Stimulated activated naive CD8-positive, alpha-beta T cell treated with anti-CD3 and anti-CD28 coated beads, Interleukin-15, Interleukin-2, amounts not matched to agents 100 U/mL and 50 U/mL, for 24 hours (primary cell): Measurements from ENCODE around the gene ADAM10.
"Not testable (repeated sequence)": the region's sequence is repeated elsewhere in the genome, so short reads cannot be mapped to it uniquely, and the experiment has no call there.

ENCODE experiments used
- ATAC-seq: fragments of 150-1000 bp; cut with Tn5 transposase; one replicate; pipeline ENCODE4 v1.10.0; 2021
- DNase-seq: peaks from one replicate; pipeline ENCODE4 v3.0.0; 2021

The ADAM10 gene

DNA sequence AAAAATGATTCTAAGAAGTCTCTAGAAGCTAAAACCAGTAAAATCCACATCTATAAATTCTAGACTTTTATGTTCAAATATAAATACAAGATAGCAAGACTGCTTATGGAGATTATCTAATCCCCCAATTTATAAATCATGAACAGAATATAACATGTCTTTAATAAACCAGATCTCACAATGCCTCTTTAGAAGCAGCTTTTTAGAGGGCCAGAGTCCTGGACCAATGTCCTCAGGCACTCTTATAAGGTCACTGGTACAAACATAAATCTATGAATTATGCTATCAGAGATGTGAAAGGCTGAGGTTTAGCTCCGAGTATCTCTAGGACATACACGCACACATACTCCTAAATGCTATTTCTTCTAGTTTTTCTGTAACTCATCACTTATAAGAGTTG, 78.3 kb downstream of the ADAM10 start:
- DNase-seq = no peak
- no peak for ATAC-seq

DNA sequence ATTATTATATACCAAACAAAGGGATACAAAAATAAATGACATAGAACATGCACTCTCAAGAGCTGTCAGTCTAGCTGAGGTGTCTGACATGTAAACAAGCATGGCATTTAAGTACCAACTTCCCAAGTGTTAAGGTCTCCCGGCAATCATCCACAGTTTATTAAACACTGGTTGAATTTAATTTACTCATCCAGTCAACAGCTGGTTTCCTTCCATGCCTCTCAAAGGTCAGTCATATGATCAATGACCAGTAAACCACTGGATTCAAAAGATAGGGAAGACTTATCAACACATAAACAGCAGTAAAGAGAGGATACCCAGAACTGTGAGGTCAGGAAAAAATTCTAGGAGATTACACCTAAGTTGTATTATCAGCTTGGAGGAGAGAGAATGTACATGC, 80.4 kb downstream of the ADAM10 start:
- no peak for ATAC-seq
- DNase-seq = no peak

DNA sequence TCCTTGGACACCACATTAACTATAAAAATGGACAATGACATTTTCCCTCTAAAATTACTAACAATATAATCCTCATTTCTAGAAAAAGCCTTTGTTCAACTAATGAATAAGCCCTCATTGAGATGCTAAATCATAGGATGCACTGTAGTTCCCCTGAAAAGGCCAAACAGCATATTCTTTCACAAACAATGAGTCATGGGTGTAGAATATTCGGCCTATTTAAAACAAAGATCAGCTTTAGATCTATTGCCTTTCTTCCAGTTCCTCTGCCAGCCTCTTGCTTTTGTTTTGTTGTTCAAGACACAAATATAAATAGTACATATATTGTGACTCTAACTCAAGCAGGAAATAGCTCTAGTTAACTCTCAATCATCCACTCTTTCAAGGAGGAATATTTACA, 82.5 kb downstream of the ADAM10 start:
- DNase-seq (no peak), ATAC-seq (no peak)

DNA sequence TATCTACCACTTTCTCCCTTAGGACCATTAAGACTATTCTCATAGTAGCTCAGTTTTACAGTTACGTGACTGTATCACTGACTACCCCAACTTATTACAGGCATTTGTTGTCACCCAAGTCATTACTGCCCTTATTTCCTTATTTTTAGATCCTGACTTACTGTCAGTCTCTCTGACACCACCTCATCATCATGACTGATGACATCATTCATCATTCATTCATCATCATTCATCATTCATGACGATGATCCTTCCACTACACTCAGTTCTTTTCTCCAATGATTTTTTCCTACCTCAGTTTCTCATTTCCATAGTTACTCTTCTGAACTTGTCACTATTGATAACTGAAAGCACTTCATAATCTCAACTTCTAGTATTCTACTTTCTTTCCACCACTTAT, 83.8 kb downstream of the ADAM10 start:
- ATAC-seq (no peak), DNase-seq (no peak)

DNA sequence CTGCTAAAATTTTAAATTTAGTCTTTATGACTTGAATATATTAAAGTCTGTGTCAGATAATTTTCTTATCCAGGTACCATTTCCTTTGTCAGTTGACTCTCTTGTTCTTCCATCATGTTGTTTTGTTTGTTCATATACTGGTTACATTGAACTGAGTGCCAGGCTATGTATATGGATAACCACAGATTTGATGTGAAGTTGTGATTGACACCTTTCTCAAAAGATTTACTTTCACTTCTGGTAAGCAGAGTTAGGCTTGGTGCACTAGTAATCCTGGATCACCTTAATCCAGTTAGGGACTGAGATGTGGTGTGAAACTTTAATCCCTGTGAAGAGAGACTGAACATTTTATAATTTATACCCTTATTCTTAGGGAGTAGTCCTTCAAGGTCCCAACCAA, 99.4 kb downstream of the ADAM10 start:
- ATAC-seq (no peak), DNase-seq (no peak)

DNA sequence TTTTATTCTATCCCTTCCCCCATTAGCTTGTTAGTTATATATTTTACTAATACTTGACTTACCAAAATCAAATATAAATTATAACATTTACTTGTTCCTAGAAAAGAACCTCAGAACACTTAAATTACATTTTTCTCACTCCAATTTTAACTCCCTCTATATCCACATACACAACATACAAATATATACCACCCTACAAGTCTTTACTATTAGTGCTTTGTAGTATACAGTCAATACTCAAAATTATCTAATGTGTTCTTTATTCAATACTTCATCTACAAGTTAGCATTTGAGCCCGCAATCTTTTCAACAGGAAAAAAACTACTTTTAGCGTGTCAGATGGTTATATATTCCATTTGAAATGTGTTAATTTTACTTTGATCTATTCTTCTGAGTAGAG, 100.3 kb downstream of the ADAM10 start:
- DNase-seq (no peak), ATAC-seq (no peak)

GRCh38 chr15:58643996-58644395, 105.5 kb downstream of the ADAM10 start:
- ATAC-seq (no peak), DNase-seq (no peak)

- ATAC-seq (no peak), DNase-seq (no peak)
Observed at GRCh38 chr15:58641660-58642059, 107.8 kb downstream of the ADAM10 start.

DNA sequence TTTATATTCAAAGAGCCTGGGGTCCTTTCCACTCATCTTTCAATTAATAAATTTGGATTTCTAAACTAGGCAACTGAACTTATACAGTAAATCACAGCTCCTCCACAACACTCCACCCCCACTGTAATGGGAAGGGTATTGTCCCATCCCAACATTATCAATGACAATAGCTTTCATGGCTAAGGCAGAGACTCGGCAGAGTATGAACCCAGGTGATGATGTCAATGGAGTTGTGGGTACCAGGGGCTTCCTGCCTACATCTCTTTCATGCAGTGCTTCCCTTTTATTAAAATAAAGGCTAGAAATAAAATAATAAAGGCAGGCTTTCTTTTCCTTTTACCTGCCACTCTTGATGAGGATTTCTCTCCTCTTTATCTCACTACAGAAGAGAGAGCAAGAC, 109.5 kb downstream of the ADAM10 start:
- DNase-seq = no peak
- ATAC-seq = no peak

DNA sequence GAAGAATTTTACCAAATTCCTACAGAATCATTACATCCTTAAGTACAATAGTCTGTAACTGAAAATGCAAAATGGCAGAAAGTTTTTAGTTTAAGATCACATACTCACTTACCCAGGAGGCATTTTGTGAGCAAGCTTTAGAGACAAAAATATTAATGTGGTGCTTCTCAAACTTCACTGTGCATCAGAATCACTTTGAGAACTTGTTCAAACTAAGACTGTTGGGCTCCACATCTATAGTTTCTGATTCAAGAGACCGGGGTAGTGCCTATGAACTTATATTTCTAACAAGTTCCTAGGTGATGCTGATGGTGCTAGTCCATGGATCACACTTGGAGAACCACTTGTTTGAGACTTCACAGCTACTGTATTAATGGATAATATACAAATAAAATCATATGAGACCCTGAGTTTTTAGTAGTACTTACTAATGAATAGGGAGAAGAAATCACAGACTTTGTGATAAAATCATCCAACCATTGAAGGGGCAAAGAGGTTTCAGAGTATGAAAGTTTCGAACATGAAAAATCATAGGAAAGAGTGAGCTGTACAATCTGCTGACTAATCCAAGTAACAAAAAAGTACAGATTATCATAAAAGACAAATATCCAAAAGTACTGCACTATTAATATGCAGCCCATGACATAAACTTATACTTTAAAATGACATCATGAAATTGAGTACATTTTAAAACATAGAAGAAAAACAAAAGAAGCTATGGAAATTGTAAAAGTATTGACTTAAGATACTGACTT, 110.3 kb downstream of the ADAM10 start:
- DNase-seq = no peak
- no peak for ATAC-seq

- DNase-seq (no peak), ATAC-seq (no peak)
Observed at GRCh38 chr15:58632789-58633188, 116.7 kb downstream of the ADAM10 start.

GRCh38 chr15:58631319-58631718, 118.2 kb downstream of the ADAM10 start:
- ATAC-seq (no peak), DNase-seq (no peak)

DNA sequence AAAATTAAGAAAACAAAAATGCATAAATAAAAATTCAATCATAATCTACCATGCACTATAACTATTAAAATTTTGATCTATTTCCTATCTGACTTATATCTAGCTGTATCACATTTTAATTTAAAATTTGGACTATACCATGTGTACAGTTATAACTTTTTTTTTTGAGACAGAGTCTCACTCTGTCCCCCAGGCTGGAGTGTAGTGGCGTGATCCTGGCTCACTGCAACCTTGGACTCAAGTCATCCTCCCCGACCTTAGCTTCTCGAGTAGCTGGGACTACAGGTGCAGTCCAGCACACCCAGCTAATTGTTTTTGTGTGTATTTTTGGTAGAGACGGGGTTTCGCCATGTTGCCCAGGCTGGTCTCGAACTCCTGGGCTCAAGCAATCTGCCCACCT, 119.9 kb downstream of the ADAM10 start:
- no peak for ATAC-seq
- no peak for DNase-seq

DNA sequence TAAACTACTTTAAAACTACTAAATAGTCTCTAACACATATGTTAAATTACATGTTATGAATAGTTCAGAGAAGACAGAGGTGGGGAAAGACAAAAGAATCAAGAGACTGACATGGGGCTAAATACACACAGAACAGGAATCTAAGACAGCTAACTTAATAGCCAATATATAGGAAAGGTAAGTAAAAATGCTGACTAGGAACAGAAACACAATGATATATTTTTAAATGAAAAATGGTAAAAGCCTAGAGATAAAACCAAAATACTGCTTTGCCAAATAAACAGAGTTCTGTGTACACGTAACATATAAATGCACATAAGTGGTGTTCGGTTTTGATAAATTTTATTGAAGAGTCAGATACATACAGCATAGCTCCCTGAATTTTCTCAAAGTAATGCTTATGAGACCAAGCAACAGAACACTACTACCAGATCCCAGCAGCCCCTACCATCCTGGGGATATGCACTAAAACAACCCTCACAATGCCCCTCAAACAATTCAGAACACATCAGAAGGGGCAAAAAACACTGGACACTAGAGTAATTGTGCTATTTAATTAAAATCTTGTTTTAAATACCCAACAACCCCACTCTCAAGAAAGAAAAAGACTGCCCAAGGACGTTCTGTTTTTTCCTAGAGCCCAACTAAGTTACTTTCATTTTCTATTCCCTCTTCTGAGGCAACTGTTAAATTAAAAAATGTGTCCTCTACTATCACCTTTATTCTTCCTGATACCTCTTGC, 121.1 kb downstream of the ADAM10 start:
- DNase-seq (no peak), ATAC-seq (peak; percentile 28)

DNA sequence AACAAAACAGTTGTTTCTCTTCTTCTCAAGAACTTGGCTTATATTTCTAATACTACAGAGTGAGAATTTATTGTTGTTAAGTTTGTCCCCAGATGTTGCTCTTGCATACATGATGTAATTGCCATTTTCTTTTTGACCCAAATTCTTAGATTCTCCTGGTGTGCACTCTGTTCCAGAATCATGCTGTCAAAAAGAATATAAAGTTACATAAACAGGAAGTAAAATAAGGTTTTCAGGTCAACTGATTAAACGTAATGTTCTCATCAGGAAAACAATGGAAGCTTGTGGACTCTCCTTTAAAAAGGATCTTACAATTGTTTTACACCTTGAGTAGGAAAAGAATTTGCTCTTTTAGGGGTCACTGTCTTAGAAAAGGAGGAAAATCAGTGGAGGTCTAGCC, 121.8 kb downstream of the ADAM10 start:
- no peak for ATAC-seq
- no peak for DNase-seq

GRCh38 chr15:58627046-58627445, 122.5 kb downstream of the ADAM10 start:
- DNase-seq (no peak), ATAC-seq (no peak)

- no peak for ATAC-seq
- no peak for DNase-seq
Observed at GRCh38 chr15:58626378-58626777, 123.1 kb downstream of the ADAM10 start.

DNA sequence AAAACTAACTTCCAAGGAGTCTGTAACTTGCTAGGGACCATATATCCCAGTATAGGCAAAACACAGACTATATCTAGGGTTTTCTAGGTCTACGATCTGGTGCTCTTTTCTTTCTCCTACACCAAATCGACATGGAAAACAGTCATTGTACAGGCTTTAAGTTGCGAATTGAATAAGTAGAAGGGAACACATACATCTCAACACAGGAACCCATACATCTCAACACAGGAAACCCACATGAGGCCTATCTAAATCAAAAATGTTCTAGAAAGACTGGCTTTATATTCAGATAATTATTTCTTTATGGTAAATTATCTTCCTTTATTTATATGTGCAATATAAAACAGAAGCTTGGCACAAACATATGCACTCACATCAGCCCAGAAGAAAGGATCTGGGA, 126.6 kb downstream of the ADAM10 start:
- DNase-seq = no peak
- ATAC-seq = no peak

DNA sequence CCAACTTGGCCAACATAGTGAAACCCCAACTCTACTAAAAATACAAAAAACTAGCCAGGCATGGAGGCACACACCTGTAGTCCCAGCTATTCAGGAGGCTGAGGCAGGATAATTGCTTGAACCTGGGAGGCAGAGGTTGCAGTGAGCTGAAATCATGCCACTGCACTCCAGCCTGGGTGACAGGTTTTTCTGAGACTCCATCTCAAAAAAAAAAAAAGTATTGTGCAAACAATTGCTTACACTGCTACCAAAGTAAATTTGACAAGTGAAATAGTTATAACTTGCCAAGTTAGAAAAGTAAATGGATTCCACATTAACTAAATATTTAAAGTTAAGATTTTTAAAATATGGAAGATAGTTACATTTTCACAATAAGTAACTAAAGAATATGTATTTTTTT, 129.2 kb downstream of the ADAM10 start:
- DNase-seq, ATAC-seq: not testable (repeated sequence)

GRCh38 chr15:58616171-58616570, 133.3 kb downstream of the ADAM10 start:
- ATAC-seq = no peak
- no peak for DNase-seq

DNA sequence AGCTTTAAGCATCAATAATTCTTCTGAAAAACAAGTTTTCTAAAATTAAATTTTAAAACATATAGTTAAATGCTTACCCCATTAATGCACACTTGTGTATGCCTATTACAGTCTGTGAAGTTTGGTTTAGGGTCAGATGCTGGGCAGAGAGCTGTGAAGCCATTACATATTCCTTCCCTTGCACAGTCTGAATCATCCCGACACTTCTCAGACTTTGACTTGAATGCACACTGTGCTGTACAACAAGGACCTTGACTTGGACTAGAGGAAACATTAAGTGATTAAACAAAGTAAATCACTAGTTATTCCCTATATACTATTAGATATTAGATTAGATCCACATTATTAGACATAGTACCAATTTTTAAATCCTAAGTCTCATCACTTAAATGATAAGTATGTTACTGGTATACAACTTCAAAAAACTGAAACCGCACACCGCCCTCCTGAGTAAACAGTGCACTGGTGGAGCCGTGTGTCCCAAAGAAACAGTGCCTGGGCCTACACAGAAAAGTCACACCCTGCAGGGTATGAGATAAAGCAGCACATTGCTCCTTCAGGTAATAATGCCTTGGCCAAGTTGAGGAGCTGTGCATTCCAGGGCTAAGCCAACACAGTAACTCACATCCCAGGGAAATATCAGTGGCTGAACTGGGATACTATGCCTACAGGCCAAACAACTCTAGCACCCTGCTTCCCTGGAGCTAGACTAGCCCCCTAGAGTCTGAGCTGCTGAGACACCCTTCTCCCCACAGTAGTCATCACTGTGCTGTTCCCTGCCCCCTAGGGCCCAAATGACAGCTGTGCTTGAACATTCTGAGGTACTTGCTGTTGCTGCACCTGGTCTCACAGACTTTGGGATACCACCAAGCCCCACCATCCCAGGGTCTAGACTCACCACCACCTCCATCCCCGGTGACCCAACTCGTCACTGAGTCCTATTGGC, 137.5 kb downstream of the ADAM10 start:
- DNase-seq (no peak), ATAC-seq (no peak)

- ATAC-seq = no peak
Observed at GRCh38 chr15:58608711-58609110, 140.8 kb downstream of the ADAM10 start.

GRCh38 chr15:58608129-58608590, 141.3 kb downstream of the ADAM10 start:
- no peak for DNase-seq
- ATAC-seq = peak; percentile 43

More at GRCh38 chr15:58608711-58609110, 140.8 kb downstream of the ADAM10 start:
- DNase-seq = no peak
